GM23338 (cell line): ENCODE data around the gene DLG2. TPM values are rescaled to one million over a fixed set of nuclear protein-coding genes. Genes with fewer than 3 reads are reported as not detected.

ENCODE experiments used
- ATAC-seq: fragments of 200-7000 bp; cut with Tn5 transposase; 3 replicates; pipeline ENCODE4 v1.9.1; 2020
- DNase-seq: peaks from one replicate; pipeline ENCODE4 v3.0.0-alpha.2; 2015; ENCODE audit warnings: low spot score
- H2AFZ ChIP-seq: fragments of 200-600 bp; sonication (generic); 2 replicates; pipeline ENCODE4 v1.8.0; 2016; ENCODE audit warnings: antibody characterized with exemption, mild to moderate bottlenecking, moderate library complexity
- H3F3A ChIP-seq: fragments of 200-600 bp; sonication (generic); replicated peaks from 2 replicates; pipeline ENCODE4 v1.8.0; 2017; ENCODE audit warnings: antibody characterized with exemption, mixed run types, low read depth
- H3K27ac ChIP-seq: fragments of 200-600 bp; sonication (generic); 2 replicates; pipeline ENCODE4 v1.6.1; 2016; ENCODE audit warnings: low read depth
- H3K27me3 ChIP-seq: fragments of 200-600 bp; sonication (generic); 2 replicates; pipeline ENCODE4 v1.8.0; 2016; ENCODE audit warnings: mild to moderate bottlenecking, mixed run types, moderate library complexity; ENCODE audit not compliant: insufficient read depth
- H3K36me3 ChIP-seq: fragments of 200-600 bp; sonication (generic); 2 replicates; pipeline ENCODE4 v1.8.0; 2016; ENCODE audit warnings: mild to moderate bottlenecking; ENCODE audit not compliant: insufficient read depth
- H3K4me1 ChIP-seq: fragments of 200-600 bp; sonication (generic); 2 replicates; pipeline ENCODE4 v1.8.0; 2016; ENCODE audit warnings: mild to moderate bottlenecking, moderate library complexity; ENCODE audit not compliant: insufficient read depth
- H3K4me2 ChIP-seq: fragments of 200-600 bp; sonication (generic); 2 replicates; pipeline ENCODE4 v1.7.1; 2017; ENCODE audit warnings: mixed run types
- H3K4me3 ChIP-seq: fragments of 200-600 bp; sonication (generic); 2 replicates; pipeline ENCODE4 v1.6.1; 2016; ENCODE audit warnings: mixed run types
- H3K79me2 ChIP-seq: fragments of 200-600 bp; sonication (generic); replicated peaks from 2 replicates; pipeline ENCODE4 v1.8.0; 2017; ENCODE audit warnings: mild to moderate bottlenecking; ENCODE audit not compliant: insufficient read depth
- H3K9me2 ChIP-seq: fragments of 200-600 bp; sonication (generic); 2 replicates; pipeline ENCODE4 v1.8.0; 2017; ENCODE audit not compliant: insufficient read depth
- H4K20me1 ChIP-seq: fragments of 200-600 bp; sonication (generic); replicated peaks from 2 replicates; pipeline ENCODE4 v1.8.0; 2017; ENCODE audit warnings: mild to moderate bottlenecking; ENCODE audit not compliant: insufficient read depth
- H3K27ac Mint-ChIP-seq: 2 replicates; pipeline ENCODE4 v1.8.0; 2020; ENCODE audit warnings: inconsistent platforms, mild to moderate bottlenecking, moderate library complexity, mixed read lengths
- H3K27me3 Mint-ChIP-seq: 3 replicates; pipeline ENCODE4 v1.8.0; 2022; ENCODE audit warnings: low read depth, mild to moderate bottlenecking, moderate library complexity, mixed read lengths, inconsistent platforms; ENCODE audit not compliant: insufficient read depth, poor library complexity
- H3K36me3 Mint-ChIP-seq: 3 replicates; pipeline ENCODE4 v1.8.0; 2021; ENCODE audit warnings: low read depth, mild to moderate bottlenecking, inconsistent platforms, moderate library complexity, mixed read lengths
- H3K4me1 Mint-ChIP-seq: 3 replicates; pipeline ENCODE4 v1.8.0; 2020; ENCODE audit warnings: mild to moderate bottlenecking, inconsistent platforms, mixed read lengths
- H3K4me3 Mint-ChIP-seq: 3 replicates; pipeline ENCODE4 v1.8.0; 2021; ENCODE audit warnings: moderate library complexity, mild to moderate bottlenecking, inconsistent platforms, mixed read lengths
- H3K9me3 Mint-ChIP-seq: 3 replicates; pipeline ENCODE4 v1.8.0; 2020; ENCODE audit warnings: moderate library complexity, mild to moderate bottlenecking, inconsistent platforms, mixed read lengths
- CREB1 ChIP-seq: fragments of 250-450 bp; sonication (Bioruptor Pico); IDR thresholded peaks from 2 replicates; pipeline ENCODE4 v1.5.0; 2020; ENCODE audit warnings: low read depth, mild to moderate bottlenecking, moderate library complexity
- EZH2 ChIP-seq: fragments of 200-600 bp; sonication (generic); IDR thresholded peaks from one replicate; pipeline ENCODE4 v1.8.0; 2017; ENCODE audit warnings: antibody characterized with exemption, mild to moderate bottlenecking, low read depth; ENCODE audit not compliant: unreplicated experiment
- ZNF114 ChIP-seq: fragments of 250-450 bp; sonication (Bioruptor Pico); IDR thresholded peaks from 2 replicates; pipeline ENCODE4 v1.5.0; 2020; ENCODE audit warnings: mild to moderate bottlenecking, moderate library complexity
- polyA plus RNA-seq: library from polyadenylated mRNA; unstranded; fragments of >200 nt; fragmentation: Nextera tagmentation; extraction: Ambion mirVana; gene quantifications from 2 replicates; pipeline ENCODE4 v1.2.1, GENCODE V29; 2016
- total RNA-seq: library from RNA; depleted of rRNA; stranded (reverse); fragments of >200 nt; shearing (Covaris generic); gene quantifications from 2 replicates; pipeline ENCODE4 v1.2.3, GENCODE V29; 2014
- TF ChIP-seq, protein P1 (sequence below): fragments of 250-450 bp; sonication (Bioruptor Pico); IDR thresholded peaks from 2 replicates; pipeline ENCODE4 v1.5.0; 2020; ENCODE audit warnings: mild to moderate bottlenecking, moderate library complexity
- TF ChIP-seq, protein P2 (sequence below): IDR thresholded peaks from 2 replicates; pipeline ENCODE4 v1.6.1; 2016; ENCODE audit warnings: antibody characterized with exemption
- TF ChIP-seq, protein P3 (sequence below): IDR thresholded peaks from one replicate; pipeline ENCODE4 v1.6.1; 2018; ENCODE audit warnings: antibody characterized with exemption; ENCODE audit not compliant: unreplicated experiment

DLG2 gene
- total and polyA plus RNA-seq, 2 experiments from 2014 or later: 19.8 to 21.5 TPM

DNA sequence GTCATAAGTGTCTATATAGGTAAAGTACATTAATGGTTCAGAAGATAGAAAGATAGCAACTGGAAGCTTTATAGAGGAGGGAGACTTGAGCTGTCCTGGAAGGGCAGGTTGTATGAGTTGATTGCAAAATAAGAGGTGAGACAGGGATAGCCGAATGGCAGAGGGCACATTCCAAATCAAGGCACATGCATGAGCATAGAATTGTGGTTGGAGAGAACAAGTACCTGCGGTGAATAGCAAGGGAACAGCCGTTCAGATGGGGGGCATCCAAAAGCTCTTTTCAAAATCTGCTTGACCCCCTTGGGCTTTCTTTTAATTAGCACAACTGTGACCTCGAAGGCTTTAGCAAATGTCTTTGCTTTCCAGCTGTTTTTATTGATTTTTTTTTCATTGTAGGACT, 1868.0 kb downstream of the DLG2 start (continued):
- TF ChIP-seq, protein P1, sequence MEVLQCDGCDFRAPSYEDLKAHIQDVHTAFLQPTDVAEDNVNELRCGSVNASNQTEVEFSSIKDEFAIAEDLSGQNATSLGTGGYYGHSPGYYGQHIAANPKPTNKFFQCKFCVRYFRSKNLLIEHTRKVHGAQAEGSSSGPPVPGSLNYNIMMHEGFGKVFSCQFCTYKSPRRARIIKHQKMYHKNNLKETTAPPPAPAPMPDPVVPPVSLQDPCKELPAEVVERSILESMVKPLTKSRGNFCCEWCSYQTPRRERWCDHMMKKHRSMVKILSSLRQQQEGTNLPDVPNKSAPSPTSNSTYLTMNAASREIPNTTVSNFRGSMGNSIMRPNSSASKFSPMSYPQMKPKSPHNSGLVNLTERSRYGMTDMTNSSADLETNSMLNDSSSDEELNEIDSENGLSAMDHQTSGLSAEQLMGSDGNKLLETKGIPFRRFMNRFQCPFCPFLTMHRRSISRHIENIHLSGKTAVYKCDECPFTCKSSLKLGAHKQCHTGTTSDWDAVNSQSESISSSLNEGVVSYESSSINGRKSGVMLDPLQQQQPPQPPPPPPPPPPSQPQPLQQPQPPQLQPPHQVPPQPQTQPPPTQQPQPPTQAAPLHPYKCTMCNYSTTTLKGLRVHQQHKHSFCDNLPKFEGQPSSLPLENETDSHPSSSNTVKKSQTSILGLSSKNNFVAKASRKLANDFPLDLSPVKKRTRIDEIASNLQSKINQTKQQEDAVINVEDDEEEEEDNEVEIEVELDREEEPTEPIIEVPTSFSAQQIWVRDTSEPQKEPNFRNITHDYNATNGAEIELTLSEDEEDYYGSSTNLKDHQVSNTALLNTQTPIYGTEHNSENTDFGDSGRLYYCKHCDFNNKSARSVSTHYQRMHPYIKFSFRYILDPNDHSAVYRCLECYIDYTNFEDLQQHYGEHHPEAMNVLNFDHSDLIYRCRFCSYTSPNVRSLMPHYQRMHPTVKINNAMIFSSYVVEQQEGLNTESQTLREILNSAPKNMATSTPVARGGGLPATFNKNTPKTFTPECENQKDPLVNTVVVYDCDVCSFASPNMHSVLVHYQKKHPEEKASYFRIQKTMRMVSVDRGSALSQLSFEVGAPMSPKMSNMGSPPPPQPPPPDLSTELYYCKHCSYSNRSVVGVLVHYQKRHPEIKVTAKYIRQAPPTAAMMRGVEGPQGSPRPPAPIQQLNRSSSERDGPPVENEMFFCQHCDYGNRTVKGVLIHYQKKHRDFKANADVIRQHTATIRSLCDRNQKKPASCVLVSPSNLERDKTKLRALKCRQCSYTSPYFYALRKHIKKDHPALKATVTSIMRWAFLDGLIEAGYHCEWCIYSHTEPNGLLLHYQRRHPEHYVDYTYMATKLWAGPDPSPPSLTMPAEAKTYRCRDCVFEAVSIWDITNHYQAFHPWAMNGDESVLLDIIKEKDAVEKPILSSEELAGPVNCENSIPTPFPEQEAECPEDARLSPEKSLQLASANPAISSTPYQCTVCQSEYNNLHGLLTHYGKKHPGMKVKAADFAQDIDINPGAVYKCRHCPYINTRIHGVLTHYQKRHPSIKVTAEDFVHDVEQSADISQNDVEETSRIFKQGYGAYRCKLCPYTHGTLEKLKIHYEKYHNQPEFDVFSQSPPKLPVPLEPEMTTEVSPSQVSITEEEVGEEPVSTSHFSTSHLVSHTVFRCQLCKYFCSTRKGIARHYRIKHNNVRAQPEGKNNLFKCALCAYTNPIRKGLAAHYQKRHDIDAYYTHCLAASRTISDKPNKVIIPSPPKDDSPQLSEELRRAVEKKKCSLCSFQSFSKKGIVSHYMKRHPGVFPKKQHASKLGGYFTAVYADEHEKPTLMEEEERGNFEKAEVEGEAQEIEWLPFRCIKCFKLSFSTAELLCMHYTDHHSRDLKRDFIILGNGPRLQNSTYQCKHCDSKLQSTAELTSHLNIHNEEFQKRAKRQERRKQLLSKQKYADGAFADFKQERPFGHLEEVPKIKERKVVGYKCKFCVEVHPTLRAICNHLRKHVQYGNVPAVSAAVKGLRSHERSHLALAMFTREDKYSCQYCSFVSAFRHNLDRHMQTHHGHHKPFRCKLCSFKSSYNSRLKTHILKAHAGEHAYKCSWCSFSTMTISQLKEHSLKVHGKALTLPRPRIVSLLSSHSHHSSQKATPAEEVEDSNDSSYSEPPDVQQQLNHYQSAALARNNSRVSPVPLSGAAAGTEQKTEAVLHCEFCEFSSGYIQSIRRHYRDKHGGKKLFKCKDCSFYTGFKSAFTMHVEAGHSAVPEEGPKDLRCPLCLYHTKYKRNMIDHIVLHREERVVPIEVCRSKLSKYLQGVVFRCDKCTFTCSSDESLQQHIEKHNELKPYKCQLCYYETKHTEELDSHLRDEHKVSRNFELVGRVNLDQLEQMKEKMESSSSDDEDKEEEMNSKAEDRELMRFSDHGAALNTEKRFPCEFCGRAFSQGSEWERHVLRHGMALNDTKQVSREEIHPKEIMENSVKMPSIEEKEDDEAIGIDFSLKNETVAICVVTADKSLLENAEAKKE (CRISPR knock-in tag): no peak

DNA sequence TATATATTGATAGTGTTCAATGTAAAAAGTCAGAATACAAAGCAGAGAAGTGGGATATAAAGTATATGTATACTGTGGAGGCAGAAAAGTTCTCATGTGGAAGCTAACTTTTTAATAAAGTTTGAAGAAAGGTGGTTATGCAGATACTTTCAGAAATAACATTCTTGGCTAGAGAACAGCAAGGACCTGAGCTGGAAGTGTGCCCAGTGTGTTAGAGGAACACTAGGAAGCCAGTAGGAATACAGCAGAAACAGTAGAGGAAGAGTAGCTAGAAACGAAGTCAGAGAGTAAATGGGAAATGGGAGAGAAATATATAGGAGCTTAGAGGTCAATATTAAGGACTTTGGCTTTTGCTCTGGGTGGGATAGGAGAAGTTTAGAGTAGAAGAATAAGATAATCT, 1876.1 kb downstream of the DLG2 start:
- Mint-ChIP-seq H3K4me1 (no peaks in the 10 kb centered on the region), H3K9me3 (no peaks in the 10 kb centered on the region; the same call in 2 of the 3 replicates), H3K27ac (no peak overlapping the region), H3K36me3 (no peaks in the 10 kb centered on the region), H3K4me3 (no peak overlapping the region), H3K27me3 (no peaks in the 10 kb centered on the region)
- Histone ChIP-seq H3K27me3 (no peaks in the 10 kb centered on the region), H2AFZ (no peak overlapping the region), H3K9me2 (0 out of 2 replicates have a peak, but pooled peaks cover 2% of the 10 kb centered on the region), H3K36me3 (no peaks in the 10 kb centered on the region), H3K4me3 (no peak overlapping the region), H3K79me2 (no peaks in the 10 kb centered on the region), H4K20me1 (no peaks in the 10 kb centered on the region), H3K27ac (no peak overlapping the region), H3F3A (no peaks in the 10 kb centered on the region), H3K4me1 (no peaks in the 10 kb centered on the region), H3K4me2 (no peak overlapping the region)
- ATAC-seq (no peak), DNase-seq (no peak)
- no peak for TF ChIP-seq EZH2
- TF ChIP-seq CREB1 (CRISPR knock-in tag): no peak
- TF ChIP-seq, protein P2, sequence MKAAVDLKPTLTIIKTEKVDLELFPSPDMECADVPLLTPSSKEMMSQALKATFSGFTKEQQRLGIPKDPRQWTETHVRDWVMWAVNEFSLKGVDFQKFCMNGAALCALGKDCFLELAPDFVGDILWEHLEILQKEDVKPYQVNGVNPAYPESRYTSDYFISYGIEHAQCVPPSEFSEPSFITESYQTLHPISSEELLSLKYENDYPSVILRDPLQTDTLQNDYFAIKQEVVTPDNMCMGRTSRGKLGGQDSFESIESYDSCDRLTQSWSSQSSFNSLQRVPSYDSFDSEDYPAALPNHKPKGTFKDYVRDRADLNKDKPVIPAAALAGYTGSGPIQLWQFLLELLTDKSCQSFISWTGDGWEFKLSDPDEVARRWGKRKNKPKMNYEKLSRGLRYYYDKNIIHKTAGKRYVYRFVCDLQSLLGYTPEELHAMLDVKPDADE: no peak
- TF ChIP-seq, protein P3, sequence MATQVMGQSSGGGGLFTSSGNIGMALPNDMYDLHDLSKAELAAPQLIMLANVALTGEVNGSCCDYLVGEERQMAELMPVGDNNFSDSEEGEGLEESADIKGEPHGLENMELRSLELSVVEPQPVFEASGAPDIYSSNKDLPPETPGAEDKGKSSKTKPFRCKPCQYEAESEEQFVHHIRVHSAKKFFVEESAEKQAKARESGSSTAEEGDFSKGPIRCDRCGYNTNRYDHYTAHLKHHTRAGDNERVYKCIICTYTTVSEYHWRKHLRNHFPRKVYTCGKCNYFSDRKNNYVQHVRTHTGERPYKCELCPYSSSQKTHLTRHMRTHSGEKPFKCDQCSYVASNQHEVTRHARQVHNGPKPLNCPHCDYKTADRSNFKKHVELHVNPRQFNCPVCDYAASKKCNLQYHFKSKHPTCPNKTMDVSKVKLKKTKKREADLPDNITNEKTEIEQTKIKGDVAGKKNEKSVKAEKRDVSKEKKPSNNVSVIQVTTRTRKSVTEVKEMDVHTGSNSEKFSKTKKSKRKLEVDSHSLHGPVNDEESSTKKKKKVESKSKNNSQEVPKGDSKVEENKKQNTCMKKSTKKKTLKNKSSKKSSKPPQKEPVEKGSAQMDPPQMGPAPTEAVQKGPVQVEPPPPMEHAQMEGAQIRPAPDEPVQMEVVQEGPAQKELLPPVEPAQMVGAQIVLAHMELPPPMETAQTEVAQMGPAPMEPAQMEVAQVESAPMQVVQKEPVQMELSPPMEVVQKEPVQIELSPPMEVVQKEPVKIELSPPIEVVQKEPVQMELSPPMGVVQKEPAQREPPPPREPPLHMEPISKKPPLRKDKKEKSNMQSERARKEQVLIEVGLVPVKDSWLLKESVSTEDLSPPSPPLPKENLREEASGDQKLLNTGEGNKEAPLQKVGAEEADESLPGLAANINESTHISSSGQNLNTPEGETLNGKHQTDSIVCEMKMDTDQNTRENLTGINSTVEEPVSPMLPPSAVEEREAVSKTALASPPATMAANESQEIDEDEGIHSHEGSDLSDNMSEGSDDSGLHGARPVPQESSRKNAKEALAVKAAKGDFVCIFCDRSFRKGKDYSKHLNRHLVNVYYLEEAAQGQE: no peak
- TF ChIP-seq ZNF114: no peak
